ENCODE measurements around the gene SLC16A9.

SLC16A9 gene

DNA sequence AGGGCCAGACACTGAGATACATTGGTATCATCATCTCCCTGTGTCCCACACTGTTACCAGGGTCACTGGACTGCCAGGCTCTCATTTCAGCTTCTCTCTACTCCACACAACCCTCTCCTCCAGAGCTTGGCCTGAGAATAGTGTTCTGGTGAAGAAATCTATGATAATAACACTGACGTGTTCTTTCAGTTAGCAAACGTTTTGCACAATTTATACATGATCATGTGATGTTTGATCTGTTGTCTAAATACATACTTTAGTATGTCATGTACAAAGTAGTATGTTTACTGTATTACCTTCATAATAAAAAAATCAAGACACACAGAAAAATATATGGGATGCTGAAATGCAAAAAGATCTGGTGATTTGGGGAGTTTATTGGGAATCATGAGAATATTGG lies 5.0 kb downstream of the SLC16A9 start:
- no peaks in the 10 kb centered on the region for H3K27me3 ChIP-seq (ENCODE audit: insufficient read depth, low read depth)
- no peaks in the 10 kb centered on the region for H3K79me2 ChIP-seq (ENCODE audit: insufficient read depth, low read depth)
- H4K20me1 ChIP-seq (ENCODE audit: insufficient read depth), result no peaks in the 10 kb centered on the region
- H3K4me1 ChIP-seq (ENCODE audit: low read depth, poor library complexity, severe bottlenecking), result peaks cover 11% of the 10 kb centered on the region
- no peaks in the 10 kb centered on the region for H3K36me3 ChIP-seq (ENCODE audit: insufficient read depth)
- no peak overlapping the region for H3K27ac ChIP-seq
- H3K4me3 ChIP-seq (IDR thresholded peaks at IDR 0.05; ENCODE audit: insufficient read depth, low read depth, low read length), result no peak overlapping the region
- H3K4me2 ChIP-seq, result no peak overlapping the region
- H2AFZ ChIP-seq (ENCODE audit: low read depth), result no peak overlapping the region
- no peak overlapping the region for H3K9ac ChIP-seq
- TF ChIP-seq, protein P1, sequence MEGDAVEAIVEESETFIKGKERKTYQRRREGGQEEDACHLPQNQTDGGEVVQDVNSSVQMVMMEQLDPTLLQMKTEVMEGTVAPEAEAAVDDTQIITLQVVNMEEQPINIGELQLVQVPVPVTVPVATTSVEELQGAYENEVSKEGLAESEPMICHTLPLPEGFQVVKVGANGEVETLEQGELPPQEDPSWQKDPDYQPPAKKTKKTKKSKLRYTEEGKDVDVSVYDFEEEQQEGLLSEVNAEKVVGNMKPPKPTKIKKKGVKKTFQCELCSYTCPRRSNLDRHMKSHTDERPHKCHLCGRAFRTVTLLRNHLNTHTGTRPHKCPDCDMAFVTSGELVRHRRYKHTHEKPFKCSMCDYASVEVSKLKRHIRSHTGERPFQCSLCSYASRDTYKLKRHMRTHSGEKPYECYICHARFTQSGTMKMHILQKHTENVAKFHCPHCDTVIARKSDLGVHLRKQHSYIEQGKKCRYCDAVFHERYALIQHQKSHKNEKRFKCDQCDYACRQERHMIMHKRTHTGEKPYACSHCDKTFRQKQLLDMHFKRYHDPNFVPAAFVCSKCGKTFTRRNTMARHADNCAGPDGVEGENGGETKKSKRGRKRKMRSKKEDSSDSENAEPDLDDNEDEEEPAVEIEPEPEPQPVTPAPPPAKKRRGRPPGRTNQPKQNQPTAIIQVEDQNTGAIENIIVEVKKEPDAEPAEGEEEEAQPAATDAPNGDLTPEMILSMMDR (conservative IDR thresholded peaks at IDR 0.05; ENCODE audit: low read depth, low read length), result no peak

DNA sequence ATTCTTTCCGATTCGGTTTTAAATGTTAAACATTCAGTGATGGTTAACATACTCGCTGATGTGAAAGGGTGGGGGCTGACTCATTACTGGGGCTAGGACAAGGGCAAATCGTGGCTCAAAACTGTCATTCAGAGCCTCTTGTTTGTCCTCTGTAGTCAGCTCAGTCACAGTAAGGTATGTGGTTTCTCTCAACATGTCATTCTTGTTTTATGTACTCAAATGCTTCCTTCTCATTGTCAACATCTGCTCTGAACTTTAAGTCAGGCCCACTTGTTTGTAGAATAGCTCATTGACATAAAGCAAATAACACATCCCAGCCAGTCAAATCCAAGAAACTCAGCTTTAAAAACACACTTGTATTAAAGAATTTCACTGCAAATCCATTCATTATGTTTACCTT lies 7.3 kb downstream of the SLC16A9 start:
- Histone ChIP-seq H3K27me3 (ENCODE audit: insufficient read depth, low read depth) (no peaks in the 10 kb centered on the region), H3K4me3 (IDR thresholded peaks at IDR 0.05; ENCODE audit: insufficient read depth, low read depth, low read length) (no peak overlapping the region), H3K4me2 (no peak overlapping the region), H3K36me3 (ENCODE audit: insufficient read depth) (no peaks in the 10 kb centered on the region), H3K79me2 (ENCODE audit: insufficient read depth, low read depth) (no peaks in the 10 kb centered on the region), H4K20me1 (ENCODE audit: insufficient read depth) (no peaks in the 10 kb centered on the region), H3K9ac (no peak overlapping the region), H2AFZ (ENCODE audit: low read depth) (no peak overlapping the region), H3K27ac (no peak overlapping the region), H3K4me1 (ENCODE audit: low read depth, poor library complexity, severe bottlenecking) (no peaks in the 10 kb centered on the region)
- TF ChIP-seq, protein P1 (conservative IDR thresholded peaks at IDR 0.05; ENCODE audit: low read depth, low read length), result no peak

DNA sequence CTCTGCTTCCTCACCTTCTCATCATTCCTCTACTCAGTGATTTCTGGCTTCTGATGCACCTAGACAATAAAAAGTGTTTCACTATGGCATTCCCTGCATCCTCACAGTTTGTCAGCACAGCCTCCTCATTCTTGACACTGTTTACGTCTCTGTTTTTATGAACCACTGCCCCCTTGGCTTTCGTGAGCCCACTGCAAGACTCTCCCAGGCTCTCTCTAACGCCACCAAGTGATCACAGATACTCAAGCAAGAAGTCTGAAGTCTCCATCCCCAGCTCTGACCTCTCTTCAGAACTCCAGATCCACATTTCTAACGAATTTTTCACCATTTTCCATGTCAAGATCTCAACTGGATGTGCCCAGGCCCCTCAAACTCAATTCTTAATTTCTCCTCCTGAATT lies 8.9 kb downstream of the SLC16A9 start:
- no peaks in the 10 kb centered on the region for H3K4me1 ChIP-seq (ENCODE audit: low read depth, poor library complexity, severe bottlenecking)
- H3K4me2 ChIP-seq, result no peak overlapping the region
- H3K27me3 ChIP-seq (ENCODE audit: insufficient read depth, low read depth), result no peaks in the 10 kb centered on the region
- H3K4me3 ChIP-seq (IDR thresholded peaks at IDR 0.05; ENCODE audit: insufficient read depth, low read depth, low read length), result no peak overlapping the region
- no peak overlapping the region for H3K27ac ChIP-seq
- no peaks in the 10 kb centered on the region for H4K20me1 ChIP-seq (ENCODE audit: insufficient read depth)
- no peaks in the 10 kb centered on the region for H3K79me2 ChIP-seq (ENCODE audit: insufficient read depth, low read depth)
- no peak overlapping the region for H2AFZ ChIP-seq (ENCODE audit: low read depth)
- TF ChIP-seq, protein P1 (conservative IDR thresholded peaks at IDR 0.05; ENCODE audit: low read depth, low read length), result no peak
- H3K9ac ChIP-seq, result no peak overlapping the region
- H3K36me3 ChIP-seq (ENCODE audit: insufficient read depth), result no peaks in the 10 kb centered on the region

DNA sequence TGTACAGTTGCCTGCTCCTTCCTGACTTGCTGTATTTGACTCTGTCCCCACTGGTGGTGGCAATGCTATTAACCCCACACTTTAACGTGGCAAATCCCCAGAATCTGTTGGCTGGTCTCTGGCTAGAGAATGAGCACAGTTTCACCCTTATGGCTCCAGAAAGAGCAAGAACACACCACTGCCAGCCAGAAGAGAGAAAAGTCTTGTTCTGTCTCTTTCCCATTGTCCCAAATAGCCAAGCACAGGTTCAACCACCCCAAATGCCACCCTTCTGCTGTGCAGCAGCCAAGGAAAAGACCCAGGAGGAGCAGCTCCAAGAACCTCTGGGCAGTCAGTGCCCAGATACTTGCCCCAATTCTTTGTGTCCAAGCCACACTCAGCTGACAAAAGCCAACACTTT lies 11.3 kb downstream of the SLC16A9 start:
- Histone ChIP-seq H3K4me1 (ENCODE audit: low read depth, poor library complexity, severe bottlenecking) (peaks cover 9% of the 10 kb centered on the region), H3K27ac (no peak overlapping the region), H2AFZ (ENCODE audit: low read depth) (no peak overlapping the region), H3K79me2 (ENCODE audit: insufficient read depth, low read depth) (no peaks in the 10 kb centered on the region), H3K4me2 (no peak overlapping the region), H3K9ac (no peak overlapping the region), H3K27me3 (ENCODE audit: insufficient read depth, low read depth) (no peaks in the 10 kb centered on the region), H4K20me1 (ENCODE audit: insufficient read depth) (no peaks in the 10 kb centered on the region), H3K4me3 (IDR thresholded peaks at IDR 0.05; ENCODE audit: insufficient read depth, low read depth, low read length) (no peak overlapping the region), H3K36me3 (ENCODE audit: insufficient read depth) (no peaks in the 10 kb centered on the region)
- TF ChIP-seq, protein P1 (conservative IDR thresholded peaks at IDR 0.05; ENCODE audit: low read depth, low read length), result no peak

Data from KMS-11 (cell line).